H9 (cell line): ENCODE results near the gene PTPRF. TPM values are rescaled to one million over a fixed set of nuclear protein-coding genes. Genes with fewer than 3 reads are reported as not detected.

ENCODE experiments used
- DNase-seq: peaks from one replicate; pipeline ENCODE4 v3.0.0-alpha.2; 2017
- H2AFZ ChIP-seq: one replicate; pipeline ENCODE4 v1.6.1; 2013; ENCODE audit warnings: mild to moderate bottlenecking, low read length, control low read depth, moderate library complexity
- H2AK5ac ChIP-seq: 2 replicates; pipeline ENCODE4 v1.6.1; 2013; ENCODE audit warnings: low read length, control low read depth, mixed read lengths; ENCODE audit not compliant: insufficient read length
- H2BK120ac ChIP-seq: one replicate; pipeline ENCODE4 v1.6.1; 2013; ENCODE audit warnings: low read depth, mild to moderate bottlenecking, low read length, control low read depth, inconsistent platforms; ENCODE audit not compliant: poor library complexity, severe bottlenecking
- H2BK12ac ChIP-seq: 2 replicates; pipeline ENCODE4 v1.6.1; 2013; ENCODE audit warnings: low read length, control low read depth, mixed read lengths, low read depth; ENCODE audit not compliant: insufficient read length
- H2BK15ac ChIP-seq: 2 replicates; pipeline ENCODE4 v1.6.1; 2013; ENCODE audit warnings: low read depth, low read length, control low read depth
- H2BK20ac ChIP-seq: one replicate; pipeline ENCODE4 v1.6.1; 2013; ENCODE audit warnings: low read depth, mild to moderate bottlenecking, low read length, control low read depth, inconsistent platforms; ENCODE audit not compliant: poor library complexity, severe bottlenecking
- H2BK5ac ChIP-seq: 2 replicates; pipeline ENCODE4 v1.6.1; 2013; ENCODE audit warnings: low read length, control low read depth, mixed read lengths; ENCODE audit not compliant: insufficient read length
- H3K14ac ChIP-seq: 2 replicates; pipeline ENCODE4 v1.6.1; 2013; ENCODE audit warnings: low read length, control low read depth; ENCODE audit not compliant: insufficient read depth
- H3K18ac ChIP-seq: 2 replicates; pipeline ENCODE4 v1.6.1; 2013; ENCODE audit warnings: low read depth, mild to moderate bottlenecking, mixed read lengths, low read length, control low read depth; ENCODE audit not compliant: insufficient read length
- H3K23ac ChIP-seq: 2 replicates; pipeline ENCODE4 v1.6.1; 2013; ENCODE audit warnings: low read length, control low read depth, mixed read lengths, low read depth; ENCODE audit not compliant: insufficient read length
- H3K23me2 ChIP-seq: 2 replicates; pipeline ENCODE4 v1.6.1; 2013; ENCODE audit warnings: low read depth, mild to moderate bottlenecking, mixed read lengths, low read length, control low read depth; ENCODE audit not compliant: insufficient read length, poor library complexity, severe bottlenecking
- H3K27ac ChIP-seq: 2 replicates; pipeline ENCODE4 v1.5.1; 2013; ENCODE audit warnings: low read length, control low read depth, mixed read lengths, low read depth; ENCODE audit not compliant: insufficient read length
- H3K27me3 ChIP-seq: 2 replicates; pipeline ENCODE4 v1.6.1; 2013; ENCODE audit warnings: low read length, control low read depth, inconsistent platforms; ENCODE audit not compliant: insufficient read depth
- H3K4ac ChIP-seq: 2 replicates; pipeline ENCODE4 v1.6.1; 2013; ENCODE audit warnings: low read depth, mild to moderate bottlenecking, control low read depth, inconsistent platforms, low read length, moderate library complexity
- H3K4me1 ChIP-seq: 2 replicates; pipeline ENCODE4 v1.6.1; 2013; ENCODE audit warnings: low read length, control low read depth, inconsistent platforms; ENCODE audit not compliant: insufficient read depth
- H3K4me2 ChIP-seq: 2 replicates; pipeline ENCODE4 v1.6.1; 2013; ENCODE audit warnings: low read length, control low read depth, mixed read lengths; ENCODE audit not compliant: insufficient read length, insufficient read depth
- H3K56ac ChIP-seq: 2 replicates; pipeline ENCODE4 v1.6.1; 2013; ENCODE audit warnings: low read depth, mild to moderate bottlenecking, mixed read lengths, low read length, control low read depth; ENCODE audit not compliant: insufficient read length
- H3K79me1 ChIP-seq: 2 replicates; pipeline ENCODE4 v1.6.1; 2013; ENCODE audit warnings: low read depth, mild to moderate bottlenecking, moderate library complexity, low read length, control low read depth, inconsistent platforms; ENCODE audit not compliant: insufficient read depth, poor library complexity, severe bottlenecking
- H3K79me2 ChIP-seq: 2 replicates; pipeline ENCODE4 v1.6.1; 2013; ENCODE audit warnings: low read length, control low read depth, inconsistent platforms; ENCODE audit not compliant: insufficient read depth
- H3K9ac ChIP-seq: 2 replicates; pipeline ENCODE4 v1.6.1; 2013; ENCODE audit warnings: low read length, control low read depth, mixed read lengths; ENCODE audit not compliant: insufficient read length; ENCODE audit errors: extremely low read depth
- H3K9me3 ChIP-seq: one replicate; pipeline ENCODE4 v1.6.1; 2013; ENCODE audit warnings: low read depth, low read length, inconsistent platforms; ENCODE audit not compliant: control insufficient read depth
- H3T11ph ChIP-seq: one replicate; pipeline ENCODE4 v1.6.1; 2013; ENCODE audit warnings: mild to moderate bottlenecking, low read length, control low read depth, inconsistent platforms
- H4K20me1 ChIP-seq: one replicate; pipeline ENCODE4 v1.6.1; 2013; ENCODE audit not compliant: control insufficient read depth, insufficient read length, insufficient read depth
- H4K5ac ChIP-seq: 2 replicates; pipeline ENCODE4 v1.6.1; 2013; ENCODE audit warnings: low read depth, mild to moderate bottlenecking, mixed read lengths, low read length, control low read depth; ENCODE audit not compliant: insufficient read length
- H4K8ac ChIP-seq: replicated peaks from 2 replicates; pipeline ENCODE4 v1.6.1; 2013; ENCODE audit warnings: low read length, control low read depth, mixed read lengths, low read depth; ENCODE audit not compliant: insufficient read length
- H4K91ac ChIP-seq: 2 replicates; pipeline ENCODE4 v1.6.1; 2013; ENCODE audit warnings: low read depth, mild to moderate bottlenecking, moderate library complexity, mixed read lengths, low read length, control low read depth; ENCODE audit not compliant: insufficient read length
- H3K27ac Mint-ChIP-seq, 3 experiments: 2 replicates in 2 of 3; 3 replicates in 1 of 3; pipeline ENCODE4 v1.8.0; 2020 to 2021; ENCODE audit warnings: mixed read lengths in 3 of 3, mild to moderate bottlenecking in 1 of 3, moderate library complexity in 1 of 3
- H3K27me3 Mint-ChIP-seq: 2 replicates; pipeline ENCODE4 v1.8.0; 2021; ENCODE audit warnings: low read depth, mild to moderate bottlenecking, moderate library complexity, mixed read lengths
- H3K36me3 Mint-ChIP-seq, 3 experiments: 2 replicates in 2 of 3; 3 replicates in 1 of 3; pipeline ENCODE4 v1.8.0; 2020 to 2021; ENCODE audit warnings: low read depth in 3 of 3, mixed read lengths in 3 of 3; ENCODE audit not compliant: insufficient read depth in 1 of 3
- H3K4me1 Mint-ChIP-seq, 2 experiments: 2 replicates each; pipeline ENCODE4 v1.8.0; 2020; ENCODE audit warnings: mixed read lengths in 2 of 2
- H3K4me3 Mint-ChIP-seq, 2 experiments: 2 replicates in 1 of 2; 3 replicates in 1 of 2; pipeline ENCODE4 v1.8.0; 2020 to 2021; ENCODE audit warnings: mild to moderate bottlenecking in 2 of 2, mixed read lengths in 2 of 2, moderate library complexity in 1 of 2
- H3K9me3 Mint-ChIP-seq, 2 experiments: 2 replicates in 1 of 2; 3 replicates in 1 of 2; pipeline ENCODE4 v1.8.0; 2020; ENCODE audit warnings: mild to moderate bottlenecking in 2 of 2, mixed read lengths in 2 of 2, moderate library complexity in 1 of 2
- CTCF ChIP-seq: fragments of 200-600 bp; sonication (generic); conservative IDR thresholded peaks from 3 replicates; pipeline ENCODE4 v1.8.0; 2021; ENCODE audit warnings: antibody characterized with exemption, mild to moderate bottlenecking
- WGBS: extraction: QIAGEN DNeasy Blood & Tissue Kit; methylation state at CpG from one replicate; pipeline ENCODE4 v1.1.7; 2013; ENCODE audit warnings: missing lambda C conversion rate, low lambda C conversion rate, mixed read lengths; ENCODE audit not compliant: insufficient read length; ENCODE audit errors: extremely low coverage; 5-methylcytosine and 5-hydroxymethylcytosine counted together
- long read RNA-seq: library from polyadenylated mRNA; unstranded; transcript quantifications from one replicate; pipeline ENCODE4 v2.0.0, GENCODE V29; 2020
- total RNA-seq: library from RNA; stranded (reverse); gene quantifications from 2 replicates; pipeline ENCODE4 v1.2.1, GENCODE V29; 2021

PTPRF gene
- 192 and 193 TPM in 2 replicates for total RNA-seq
- long read RNA-seq, full-length matches to known transcripts, result 1 of 216 reads
- long read RNA-seq, partial matches to known transcripts, result 197 of 216 reads
- long read RNA-seq, other reads (novel, unspliced or antisense), result 18 of 216 reads

GRCh38 chr1:43530483-43531106 lies at the start of gene PTPRF:
TSS of gene PTPRF (plus strand) at chr1:43530883. CDS start at chr1:43545076, 14,193 bp downstream.
- no peak; the same call in 2 of the 3 replicates for TF ChIP-seq CTCF
- peak; percentile 69 for DNase-seq
- no peak within 1 kb of the TSS for H3K27ac ChIP-seq
- no peak within 1 kb of the TSS for H4K5ac ChIP-seq
- H3K79me2 ChIP-seq, result peaks cover 18% of the 10 kb centered on the region; the same call in 1 of the 2 replicates
- H2BK20ac ChIP-seq, result no peak within 1 kb of the TSS
- H3K56ac ChIP-seq, result no peak within 1 kb of the TSS
- no peak within 1 kb of the TSS for H2BK5ac ChIP-seq
- H3K79me1 ChIP-seq, result peaks cover 9% of the 10 kb centered on the region
- H3K23ac ChIP-seq, result no peak within 1 kb of the TSS
- Mint-ChIP-seq H3K27me3 (peaks cover 21% of the 10 kb centered on the region), H3K36me3 (peaks cover 4 to 7% (median 6%) of the 10 kb centered on the region in 3 experiments; a peak in 5 of 7 replicates), H3K4me1 (peaks cover 55 to 61% of the 10 kb centered on the region in 2 experiments), H3K4me3 (peak within 1 kb of the TSS; percentile 91 to 97), H3K27ac (peak within 1 kb of the TSS; percentile 91 to 96 (median 95); a peak in 6 of 7 replicates), H3K9me3 (no peaks in the 10 kb centered on the region; a peak in 2 of 5 replicates)
- H2BK15ac ChIP-seq, result no peak within 1 kb of the TSS
- peak within 1 kb of the TSS; percentile 68 for H3K4me2 ChIP-seq
- WGBS, result no CpG with 5 or more reads among the region's 58 CpGs
- no peak within 1 kb of the TSS for H4K91ac ChIP-seq
- no peaks in the 10 kb centered on the region; the same call in 1 of the 2 replicates for H3K27me3 ChIP-seq
- no peak within 1 kb of the TSS for H3K18ac ChIP-seq
- no peaks in the 10 kb centered on the region for H3K9me3 ChIP-seq
- no peak within 1 kb of the TSS for H3T11ph ChIP-seq
- H4K8ac ChIP-seq, result no peak within 1 kb of the TSS
- H3K14ac ChIP-seq, result no peak within 1 kb of the TSS
- H2BK12ac ChIP-seq, result no peak within 1 kb of the TSS
- H3K23me2 ChIP-seq, result peaks cover 11% of the 10 kb centered on the region
- H2AK5ac ChIP-seq, result no peak within 1 kb of the TSS
- peaks cover 6% of the 10 kb centered on the region; the same call in 1 of the 2 replicates for H3K4me1 ChIP-seq
- H3K9ac ChIP-seq, result peak within 1 kb of the TSS; percentile 57
- H4K20me1 ChIP-seq, result no peaks in the 10 kb centered on the region
- H2AFZ ChIP-seq, result no peak within 1 kb of the TSS
- H3K4ac ChIP-seq, result no peak within 1 kb of the TSS
- no peak within 1 kb of the TSS for H2BK120ac ChIP-seq
